Chondrocyte (in vitro differentiated cells): Measurements from ENCODE around the gene RPLP2. TPM values are rescaled to one million over a fixed set of nuclear protein-coding genes. Genes with fewer than 3 reads are reported as not detected.

Source experiments
- DNase-seq: peaks from one replicate; pipeline ENCODE4 v3.0.0; 2021; ENCODE audit warnings: mixed read lengths, low spot score
- H3K27ac Mint-ChIP-seq: one replicate; pipeline ENCODE4 v1.8.0; 2021; ENCODE audit warnings: mild to moderate bottlenecking, moderate library complexity, mixed read lengths; ENCODE audit not compliant: unreplicated experiment
- H3K27me3 Mint-ChIP-seq: 2 replicates; pipeline ENCODE4 v1.8.0; 2021; ENCODE audit warnings: low read depth, mixed read lengths
- H3K36me3 Mint-ChIP-seq: 2 replicates; pipeline ENCODE4 v1.8.0; 2021; ENCODE audit warnings: low read depth, mixed read lengths
- H3K4me1 Mint-ChIP-seq: 2 replicates; pipeline ENCODE4 v1.8.0; 2021; ENCODE audit warnings: low read depth, mild to moderate bottlenecking, mixed read lengths
- H3K4me3 Mint-ChIP-seq: one replicate; pipeline ENCODE4 v1.8.0; 2021; ENCODE audit warnings: mild to moderate bottlenecking, moderate library complexity, mixed read lengths; ENCODE audit not compliant: unreplicated experiment
- H3K9me3 Mint-ChIP-seq: 2 replicates; pipeline ENCODE4 v1.8.0; 2021; ENCODE audit warnings: low read depth, mixed read lengths
- CTCF ChIP-seq: fragments of 200-600 bp; sonication (generic); IDR thresholded peaks from 2 replicates; pipeline ENCODE4 v1.5.0; 2021; ENCODE audit warnings: antibody characterized with exemption, mild to moderate bottlenecking, moderate library complexity
- total RNA-seq: library from RNA; stranded (reverse); gene quantifications from 3 replicates; pipeline ENCODE4 v1.2.1, GENCODE V29; 2021

The RPLP2 gene
- total RNA-seq, 1 donor from 2014 or later: 1,171 TPM

- no peak for TF ChIP-seq CTCF
- no peaks in the 10 kb centered on the region for H3K27me3 Mint-ChIP-seq
- peaks cover 2% of the 10 kb centered on the region for H3K36me3 Mint-ChIP-seq
- no peaks in the 10 kb centered on the region for H3K9me3 Mint-ChIP-seq
- peaks cover 15% of the 10 kb centered on the region for H3K4me1 Mint-ChIP-seq
- H3K27ac Mint-ChIP-seq: no peak overlapping the region
- DNase-seq: no peak
- no peak overlapping the region for H3K4me3 Mint-ChIP-seq
These were observed 7.6 kb upstream of the RPLP2 start for GRCh38 chr11:802018-802617.

GRCh38 chr11:802693-803466 is 6.9 kb upstream of the RPLP2 start:
- H3K9me3 Mint-ChIP-seq: no peaks in the 10 kb centered on the region
- H3K27me3 Mint-ChIP-seq: no peaks in the 10 kb centered on the region
- DNase-seq: no peak
- no peak for TF ChIP-seq CTCF
- H3K4me1 Mint-ChIP-seq: peaks cover 17% of the 10 kb centered on the region
- H3K36me3 Mint-ChIP-seq: peaks cover 2% of the 10 kb centered on the region
- H3K4me3 Mint-ChIP-seq: no peak overlapping the region
- no peak overlapping the region for H3K27ac Mint-ChIP-seq

GRCh38 chr11:803467-803742 is 6.4 kb upstream of the RPLP2 start:
- peaks cover 2% of the 10 kb centered on the region for H3K36me3 Mint-ChIP-seq
- H3K9me3 Mint-ChIP-seq: no peaks in the 10 kb centered on the region
- H3K27me3 Mint-ChIP-seq: no peaks in the 10 kb centered on the region
- H3K4me3 Mint-ChIP-seq: no peak overlapping the region
- peaks cover 19% of the 10 kb centered on the region for H3K4me1 Mint-ChIP-seq
- TF ChIP-seq CTCF: no peak
- DNase-seq: no peak
- no peak overlapping the region for H3K27ac Mint-ChIP-seq

GRCh38 chr11:803770-804598 is 5.8 kb upstream of the RPLP2 start:
- no peaks in the 10 kb centered on the region for H3K27me3 Mint-ChIP-seq
- H3K27ac Mint-ChIP-seq: no peak overlapping the region
- H3K4me3 Mint-ChIP-seq: peak overlapping the region; percentile 70
- no peaks in the 10 kb centered on the region for H3K9me3 Mint-ChIP-seq
- peaks cover 25% of the 10 kb centered on the region for H3K4me1 Mint-ChIP-seq
- no peak for TF ChIP-seq CTCF
- no peak for DNase-seq
- H3K36me3 Mint-ChIP-seq: peaks cover 2% of the 10 kb centered on the region

- H3K4me3 Mint-ChIP-seq: peak overlapping the region; percentile 70
- no peak overlapping the region for H3K27ac Mint-ChIP-seq
These were observed 5.2 kb upstream of the RPLP2 start for GRCh38 chr11:804599-804964.

More at GRCh38 chr11:804599-804964, 5.2 kb upstream of the RPLP2 start:
- DNase-seq: no peak
- Mint-ChIP-seq H3K36me3 (peaks cover 2% of the 10 kb centered on the region), H3K9me3 (no peaks in the 10 kb centered on the region), H3K27me3 (no peaks in the 10 kb centered on the region), H3K4me1 (peaks cover 26% of the 10 kb centered on the region)
- no peak for TF ChIP-seq CTCF
